Epithelial cell of proximal tubule (primary cell): ENCODE results near the gene PRKCG. TPM values are rescaled to one million over a fixed set of nuclear protein-coding genes. Genes with fewer than 3 reads are reported as not detected.
"Not testable (repeated sequence)": the region's sequence is repeated elsewhere in the genome, so short reads cannot be mapped to it uniquely, and the experiment has no call there.

Experiments
- DNase-seq: peaks from one replicate; pipeline ENCODE4 v3.0.0-alpha.2; 2011; ENCODE audit warnings: low read depth
- H3K4me3 ChIP-seq: 2 replicates; pipeline ENCODE4 v1.5.1; 2011; ENCODE audit warnings: low read depth, mild to moderate bottlenecking, low read length
- total RNA-seq: library from RNA; depleted of rRNA; stranded (reverse); fragments of >200 nt; gene quantifications from 2 replicates; pipeline ENCODE4 v1.2.3, GENCODE V29; 2015
- TF ChIP-seq, protein P1 (sequence below): conservative IDR thresholded peaks from 2 replicates; pipeline ENCODE4 v1.5.1; 2012; ENCODE audit warnings: low read depth, mild to moderate bottlenecking, low read length

The PRKCG gene
- total RNA-seq, 1 donor from 2014 or later, result 1.3 TPM

DNA sequence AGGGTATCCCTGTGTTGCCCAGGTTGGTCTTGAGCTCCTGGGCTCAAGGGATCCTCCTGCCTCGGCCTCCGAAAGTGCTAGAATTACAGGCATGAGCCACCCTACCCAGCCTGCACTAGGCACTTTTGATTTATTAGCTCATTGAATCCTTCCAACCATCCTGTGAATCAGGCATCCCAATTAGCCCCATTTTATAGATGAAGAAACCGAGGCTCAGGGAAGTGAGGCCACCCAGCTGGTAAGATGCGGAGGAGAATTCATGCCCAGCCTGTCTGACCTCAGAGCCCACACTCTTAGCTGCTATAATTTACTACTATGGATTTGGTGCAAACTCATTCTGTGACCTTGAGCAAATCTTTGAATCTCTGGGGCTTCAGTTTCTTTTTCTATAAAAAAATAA lies 62.9 kb downstream of the PRKCG start:
- H3K4me3 ChIP-seq, result no peak overlapping the region
- TF ChIP-seq, protein P1, sequence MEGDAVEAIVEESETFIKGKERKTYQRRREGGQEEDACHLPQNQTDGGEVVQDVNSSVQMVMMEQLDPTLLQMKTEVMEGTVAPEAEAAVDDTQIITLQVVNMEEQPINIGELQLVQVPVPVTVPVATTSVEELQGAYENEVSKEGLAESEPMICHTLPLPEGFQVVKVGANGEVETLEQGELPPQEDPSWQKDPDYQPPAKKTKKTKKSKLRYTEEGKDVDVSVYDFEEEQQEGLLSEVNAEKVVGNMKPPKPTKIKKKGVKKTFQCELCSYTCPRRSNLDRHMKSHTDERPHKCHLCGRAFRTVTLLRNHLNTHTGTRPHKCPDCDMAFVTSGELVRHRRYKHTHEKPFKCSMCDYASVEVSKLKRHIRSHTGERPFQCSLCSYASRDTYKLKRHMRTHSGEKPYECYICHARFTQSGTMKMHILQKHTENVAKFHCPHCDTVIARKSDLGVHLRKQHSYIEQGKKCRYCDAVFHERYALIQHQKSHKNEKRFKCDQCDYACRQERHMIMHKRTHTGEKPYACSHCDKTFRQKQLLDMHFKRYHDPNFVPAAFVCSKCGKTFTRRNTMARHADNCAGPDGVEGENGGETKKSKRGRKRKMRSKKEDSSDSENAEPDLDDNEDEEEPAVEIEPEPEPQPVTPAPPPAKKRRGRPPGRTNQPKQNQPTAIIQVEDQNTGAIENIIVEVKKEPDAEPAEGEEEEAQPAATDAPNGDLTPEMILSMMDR, result no peak
- no peak for DNase-seq

DNA sequence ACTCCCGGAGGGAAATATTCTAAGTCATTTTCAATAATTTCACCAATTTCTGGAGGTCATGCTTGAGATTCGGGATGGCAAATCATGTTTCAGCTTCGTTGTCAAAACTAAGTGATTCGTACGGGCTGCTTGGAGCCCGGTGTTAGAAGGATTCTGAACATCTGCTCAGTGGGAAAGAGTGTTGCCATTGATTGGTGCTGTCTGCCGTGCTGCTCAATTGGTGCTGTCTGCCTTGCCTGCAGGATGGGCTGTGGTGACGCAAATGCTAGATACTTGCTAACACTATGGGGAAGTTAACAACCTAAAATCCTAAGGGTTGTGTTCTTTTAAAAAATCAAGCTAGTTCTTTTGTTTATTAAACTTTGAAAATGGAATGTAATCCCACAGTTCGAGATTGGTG lies 63.4 kb downstream of the PRKCG start:
- no peak overlapping the region for H3K4me3 ChIP-seq
- TF ChIP-seq, protein P1, result no peak
- DNase-seq, result no peak

DNA sequence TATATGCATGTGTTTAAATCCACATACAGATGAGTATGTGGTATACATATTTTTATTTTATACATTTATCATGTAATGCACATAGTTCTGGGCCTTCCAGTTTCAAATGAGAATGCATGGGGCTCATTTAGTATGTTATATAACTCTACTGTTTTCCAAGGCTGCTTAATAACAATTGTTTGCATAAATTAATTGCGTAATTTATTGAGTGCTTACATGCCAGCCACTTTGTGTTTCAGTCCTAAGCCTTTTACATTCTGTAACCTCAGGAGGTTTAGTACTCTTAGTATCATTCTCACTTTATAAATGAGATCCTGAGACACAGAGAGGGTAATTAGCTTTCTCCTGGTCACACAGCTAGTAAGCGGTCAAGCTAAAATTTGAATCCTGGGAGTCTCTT lies 64.0 kb downstream of the PRKCG start:
- no peak overlapping the region for H3K4me3 ChIP-seq
- DNase-seq, result no peak
- TF ChIP-seq, protein P1, result no peak

DNA sequence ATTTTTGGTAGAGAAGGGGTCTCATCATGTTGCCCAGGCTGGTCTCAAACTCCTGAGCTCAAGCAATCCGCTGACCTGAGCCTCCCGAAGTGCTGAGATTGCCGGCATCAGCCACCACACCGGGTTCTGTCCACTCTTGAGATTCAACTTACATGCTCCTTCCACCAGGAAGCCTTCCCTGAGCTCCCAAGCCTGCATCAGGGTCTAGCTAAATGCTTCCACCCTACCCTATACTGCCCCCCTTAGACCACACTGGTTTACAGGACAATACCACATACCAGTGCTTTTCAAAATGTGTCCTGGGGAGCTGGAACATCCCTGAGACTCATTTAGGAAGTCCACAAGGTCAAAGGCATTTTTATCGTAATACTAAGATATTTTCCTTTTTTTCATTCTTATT lies 65.6 kb downstream of the PRKCG start:
- DNase-seq, result no peak
- H3K4me3 ChIP-seq, result no peak overlapping the region
- TF ChIP-seq, protein P1, result no peak

DNA sequence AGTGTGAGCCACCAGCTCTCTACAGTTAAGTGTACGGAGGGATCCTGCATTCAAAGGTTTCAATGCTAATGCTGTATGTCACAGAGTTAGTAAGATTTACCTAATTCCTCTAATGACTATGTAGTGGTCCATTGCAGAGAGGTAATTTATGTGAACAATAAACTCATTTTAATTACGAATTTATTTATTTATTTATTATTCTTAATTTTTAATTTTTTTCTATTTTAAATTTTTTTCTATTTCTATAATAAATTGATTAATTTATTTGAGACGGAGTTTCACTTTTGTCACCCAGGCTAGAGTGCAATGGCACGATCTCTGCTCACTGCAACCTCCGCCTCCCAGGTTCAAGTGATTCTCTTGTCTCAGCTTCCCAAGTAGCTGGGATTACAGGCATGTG lies 66.6 kb downstream of the PRKCG start:
- DNase-seq, H3K4me3 ChIP-seq: not testable (repeated sequence)

DNA sequence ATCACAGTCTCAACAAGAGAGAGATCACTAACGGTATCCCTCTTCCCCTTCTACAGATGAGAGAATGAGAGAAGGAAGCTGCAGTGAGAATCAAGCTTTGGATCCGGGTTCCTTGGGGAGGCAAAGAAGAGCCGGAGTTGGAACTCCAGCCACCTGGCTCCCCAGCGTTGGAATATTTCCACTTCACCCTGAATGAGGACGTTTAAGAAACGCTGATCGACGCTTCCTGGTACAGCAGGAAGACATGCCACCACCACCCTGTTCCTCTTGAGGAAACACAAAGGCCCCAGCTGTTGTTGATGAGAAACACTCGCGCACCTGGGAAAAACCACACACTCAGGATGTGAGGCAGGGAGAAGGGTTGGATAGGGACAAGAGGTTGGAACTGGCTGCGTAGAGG lies 69.4 kb downstream of the PRKCG start:
- no peak overlapping the region for H3K4me3 ChIP-seq
- DNase-seq, result no peak
- TF ChIP-seq, protein P1, result no peak

DNA sequence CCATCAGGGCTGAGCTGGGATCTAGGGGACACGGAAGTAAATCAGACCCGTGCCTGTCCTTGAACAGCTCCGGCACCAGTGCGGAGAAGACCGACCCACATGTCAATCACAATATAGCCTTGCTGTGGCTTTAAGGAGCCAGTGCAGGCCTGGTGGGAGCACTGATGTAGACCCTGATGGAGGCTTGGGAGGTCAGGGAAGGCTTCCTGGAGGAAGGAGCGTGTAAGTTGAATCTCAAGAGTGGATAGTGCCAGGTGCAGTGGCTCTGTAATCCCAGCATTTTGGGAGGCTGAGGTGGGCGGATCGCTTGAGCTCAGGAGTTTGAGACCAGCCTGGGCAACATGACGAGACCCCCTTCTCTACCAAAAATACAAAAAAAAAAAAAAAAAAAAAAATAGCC lies 70.0 kb downstream of the PRKCG start:
- no peak overlapping the region for H3K4me3 ChIP-seq
- TF ChIP-seq, protein P1, result no peak
- no peak for DNase-seq

DNA sequence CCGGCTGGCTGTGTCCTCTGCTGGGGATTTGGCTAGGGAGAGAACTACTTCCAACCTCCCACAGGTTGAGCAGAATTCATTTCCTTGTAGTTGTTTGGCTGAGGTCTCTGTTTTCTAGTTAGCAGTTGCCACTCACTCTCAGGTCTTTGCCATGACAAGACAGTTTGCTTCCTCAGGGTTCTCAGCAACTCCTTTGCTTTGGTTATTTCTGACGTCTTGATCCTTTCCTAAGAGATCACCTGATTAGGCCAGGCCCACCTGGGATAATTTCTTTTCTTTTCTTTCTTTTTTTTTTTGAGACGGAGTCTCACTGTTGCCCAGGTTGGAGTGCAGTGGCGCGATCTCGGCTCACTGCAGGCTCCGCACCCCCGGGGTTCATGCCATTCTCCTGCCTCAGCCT lies 71.4 kb downstream of the PRKCG start:
- TF ChIP-seq, protein P1, result no peak
- DNase-seq, result no peak
- no peak overlapping the region for H3K4me3 ChIP-seq
